ENCODE measurements around the gene CYP2E1.
"Not testable (repeated sequence)": the region's sequence is repeated elsewhere in the genome, so short reads cannot be mapped to it uniquely, and the experiment has no call there.

Gene CYP2E1

GRCh38 chr10:133529576-133529946 lies 2.4 kb downstream of the CYP2E1 start:
- H3K4me3 ChIP-seq (ENCODE audit: low read length) = no peak overlapping the region
- no peaks in the 10 kb centered on the region for H3K4me1 ChIP-seq (ENCODE audit: control insufficient read depth, low read depth, low read length)
- H3K9ac ChIP-seq (ENCODE audit: low read length) = no peak overlapping the region
- H3K27ac ChIP-seq (ENCODE audit: low read length) = no peak overlapping the region
- H3K36me3 ChIP-seq (ENCODE audit: control insufficient read depth, low read depth, low read length) = no peaks in the 10 kb centered on the region
- H3K9me3 ChIP-seq (ENCODE audit: control insufficient read depth, low read depth, low read length) = peaks cover 55% of the 10 kb centered on the region
- H3K27me3 ChIP-seq (ENCODE audit: control insufficient read depth, insufficient read depth, low read length) = no peaks in the 10 kb centered on the region

GRCh38 chr10:133530506-133530905 lies 3.3 kb downstream of the CYP2E1 start:
- H3K4me3 ChIP-seq (ENCODE audit: low read length) = no peak overlapping the region
- H3K9me3 ChIP-seq (ENCODE audit: control insufficient read depth, low read depth, low read length) = peaks cover 49% of the 10 kb centered on the region
- H3K27me3 ChIP-seq (ENCODE audit: control insufficient read depth, insufficient read depth, low read length) = no peaks in the 10 kb centered on the region
- no peaks in the 10 kb centered on the region for H3K36me3 ChIP-seq (ENCODE audit: control insufficient read depth, low read depth, low read length)
- H3K27ac ChIP-seq (ENCODE audit: low read length) = no peak overlapping the region
- H3K9ac ChIP-seq (ENCODE audit: low read length) = no peak overlapping the region
- no peaks in the 10 kb centered on the region for H3K4me1 ChIP-seq (ENCODE audit: control insufficient read depth, low read depth, low read length)

- Histone ChIP-seq H3K4me3 (ENCODE audit: low read length) (no peak overlapping the region), H3K4me1 (ENCODE audit: control insufficient read depth, low read depth, low read length) (no peaks in the 10 kb centered on the region), H3K9ac (ENCODE audit: low read length) (no peak overlapping the region), H3K27ac (ENCODE audit: low read length) (no peak overlapping the region), H3K9me3 (ENCODE audit: control insufficient read depth, low read depth, low read length) (peaks cover 54% of the 10 kb centered on the region), H3K27me3 (ENCODE audit: control insufficient read depth, insufficient read depth, low read length) (no peaks in the 10 kb centered on the region), H3K36me3 (ENCODE audit: control insufficient read depth, low read depth, low read length) (no peaks in the 10 kb centered on the region)
Observed at GRCh38 chr10:133532871-133533270, 5.7 kb downstream of the CYP2E1 start.

GRCh38 chr10:133534417-133534816 lies 7.3 kb downstream of the CYP2E1 start:
- Histone ChIP-seq H3K9me3 (ENCODE audit: control insufficient read depth, low read depth, low read length) (peaks cover 64% of the 10 kb centered on the region), H3K9ac (ENCODE audit: low read length) (no peak overlapping the region), H3K4me3 (ENCODE audit: low read length) (no peak overlapping the region), H3K4me1 (ENCODE audit: control insufficient read depth, low read depth, low read length) (no peaks in the 10 kb centered on the region), H3K36me3 (ENCODE audit: control insufficient read depth, low read depth, low read length) (no peaks in the 10 kb centered on the region), H3K27me3 (ENCODE audit: control insufficient read depth, insufficient read depth, low read length) (no peaks in the 10 kb centered on the region), H3K27ac (ENCODE audit: low read length) (no peak overlapping the region)

GRCh38 chr10:133536198-133536597 lies 9.0 kb downstream of the CYP2E1 start:
- Histone ChIP-seq H3K9me3 (ENCODE audit: control insufficient read depth, low read depth, low read length) (peaks cover 66% of the 10 kb centered on the region), H3K4me3 (ENCODE audit: low read length) (no peak overlapping the region), H3K9ac (ENCODE audit: low read length) (no peak overlapping the region), H3K27ac (ENCODE audit: low read length) (no peak overlapping the region), H3K36me3 (ENCODE audit: control insufficient read depth, low read depth, low read length) (no peaks in the 10 kb centered on the region), H3K4me1 (ENCODE audit: control insufficient read depth, low read depth, low read length) (no peaks in the 10 kb centered on the region), H3K27me3 (ENCODE audit: control insufficient read depth, insufficient read depth, low read length) (no peaks in the 10 kb centered on the region)

- Histone ChIP-seq H3K4me3 (ENCODE audit: low read length) (no peak overlapping the region), H3K27me3 (ENCODE audit: control insufficient read depth, insufficient read depth, low read length) (no peaks in the 10 kb centered on the region), H3K9me3 (ENCODE audit: control insufficient read depth, low read depth, low read length) (peaks cover 55% of the 10 kb centered on the region), H3K9ac (ENCODE audit: low read length) (no peak overlapping the region), H3K27ac (ENCODE audit: low read length) (no peak overlapping the region), H3K4me1 (ENCODE audit: control insufficient read depth, low read depth, low read length) (no peaks in the 10 kb centered on the region), H3K36me3 (ENCODE audit: control insufficient read depth, low read depth, low read length) (no peaks in the 10 kb centered on the region)
Observed at GRCh38 chr10:133537546-133538545, 10.7 kb downstream of the CYP2E1 start.

- not testable (repeated sequence) for H3K9ac ChIP-seq (ENCODE audit: low read length); H3K4me3 ChIP-seq (ENCODE audit: low read length); H3K27me3 ChIP-seq (ENCODE audit: control insufficient read depth, insufficient read depth, low read length); H3K27ac ChIP-seq (ENCODE audit: low read length); H3K4me1 ChIP-seq (ENCODE audit: control insufficient read depth, low read depth, low read length); H3K36me3 ChIP-seq (ENCODE audit: control insufficient read depth, low read depth, low read length)
- peaks cover 68% of the 10 kb centered on the region for H3K9me3 ChIP-seq (ENCODE audit: control insufficient read depth, low read depth, low read length)
Observed at GRCh38 chr10:133541441-133541975, 14.3 kb downstream of the CYP2E1 start.

- Histone ChIP-seq H3K4me1 (ENCODE audit: control insufficient read depth, low read depth, low read length) (no peaks in the 10 kb centered on the region), H3K27me3 (ENCODE audit: control insufficient read depth, insufficient read depth, low read length) (no peaks in the 10 kb centered on the region), H3K36me3 (ENCODE audit: control insufficient read depth, low read depth, low read length) (no peaks in the 10 kb centered on the region), H3K9me3 (ENCODE audit: control insufficient read depth, low read depth, low read length) (peaks cover 54% of the 10 kb centered on the region), H3K27ac (ENCODE audit: low read length) (no peak overlapping the region), H3K4me3 (ENCODE audit: low read length) (no peak overlapping the region), H3K9ac (ENCODE audit: low read length) (no peak overlapping the region)
Observed at GRCh38 chr10:133544506-133544905, 17.3 kb downstream of the CYP2E1 start.

GRCh38 chr10:133554600-133554999 lies 27.4 kb downstream of the CYP2E1 start:
- Histone ChIP-seq H3K27me3 (ENCODE audit: control insufficient read depth, insufficient read depth, low read length) (no peaks in the 10 kb centered on the region), H3K36me3 (ENCODE audit: control insufficient read depth, low read depth, low read length) (no peaks in the 10 kb centered on the region), H3K9ac (ENCODE audit: low read length) (no peak overlapping the region), H3K4me3 (ENCODE audit: low read length) (no peak overlapping the region), H3K9me3 (ENCODE audit: control insufficient read depth, low read depth, low read length) (peaks cover 58% of the 10 kb centered on the region), H3K4me1 (ENCODE audit: control insufficient read depth, low read depth, low read length) (no peaks in the 10 kb centered on the region), H3K27ac (ENCODE audit: low read length) (no peak overlapping the region)

GRCh38 chr10:133555521-133555920 lies 28.4 kb downstream of the CYP2E1 start:
- no peaks in the 10 kb centered on the region for H3K27me3 ChIP-seq (ENCODE audit: control insufficient read depth, insufficient read depth, low read length)
- no peaks in the 10 kb centered on the region for H3K36me3 ChIP-seq (ENCODE audit: control insufficient read depth, low read depth, low read length)
- H3K27ac ChIP-seq (ENCODE audit: low read length) = no peak overlapping the region
- H3K9me3 ChIP-seq (ENCODE audit: control insufficient read depth, low read depth, low read length) = peaks cover 58% of the 10 kb centered on the region
- H3K9ac ChIP-seq (ENCODE audit: low read length) = no peak overlapping the region
- H3K4me3 ChIP-seq (ENCODE audit: low read length) = no peak overlapping the region
- H3K4me1 ChIP-seq (ENCODE audit: control insufficient read depth, low read depth, low read length) = no peaks in the 10 kb centered on the region

- H3K36me3 ChIP-seq (ENCODE audit: control insufficient read depth, low read depth, low read length) = no peaks in the 10 kb centered on the region
- H3K9me3 ChIP-seq (ENCODE audit: control insufficient read depth, low read depth, low read length) = peaks cover 55% of the 10 kb centered on the region
- no peak overlapping the region for H3K27ac ChIP-seq (ENCODE audit: low read length)
- no peak overlapping the region for H3K4me3 ChIP-seq (ENCODE audit: low read length)
- no peaks in the 10 kb centered on the region for H3K4me1 ChIP-seq (ENCODE audit: control insufficient read depth, low read depth, low read length)
- H3K9ac ChIP-seq (ENCODE audit: low read length) = no peak overlapping the region
- no peaks in the 10 kb centered on the region for H3K27me3 ChIP-seq (ENCODE audit: control insufficient read depth, insufficient read depth, low read length)
Observed at GRCh38 chr10:133557381-133557780, 30.2 kb downstream of the CYP2E1 start.

GRCh38 chr10:133559216-133559615 lies 32.1 kb downstream of the CYP2E1 start:
- H3K27ac ChIP-seq (ENCODE audit: low read length) = no peak overlapping the region
- no peaks in the 10 kb centered on the region for H3K27me3 ChIP-seq (ENCODE audit: control insufficient read depth, insufficient read depth, low read length)
- H3K4me1 ChIP-seq (ENCODE audit: control insufficient read depth, low read depth, low read length) = no peaks in the 10 kb centered on the region
- no peak overlapping the region for H3K9ac ChIP-seq (ENCODE audit: low read length)
- H3K4me3 ChIP-seq (ENCODE audit: low read length) = no peak overlapping the region
- H3K36me3 ChIP-seq (ENCODE audit: control insufficient read depth, low read depth, low read length) = no peaks in the 10 kb centered on the region
- H3K9me3 ChIP-seq (ENCODE audit: control insufficient read depth, low read depth, low read length) = peaks cover 67% of the 10 kb centered on the region

All from iPS-18a (cell line).